Activated CD4-positive, alpha-beta T cell treated with anti-CD3 and anti-CD28 coated beads, Interleukin-2, amount 50 U/mL, for 4 hours (primary cell): ENCODE results near the gene TESK1.
"Not testable (repeated sequence)": the region's sequence is repeated elsewhere in the genome, so short reads cannot be mapped to it uniquely, and the experiment has no call there.

ENCODE experiments used
- DNase-seq, 2 experiments: peaks; one replicate each; pipeline ENCODE4 v3.0.0-alpha.2; 2020

TESK1 gene

GRCh38 chr9:35616681-35617459, 11.8 kb downstream of the TESK1 start:
- peak; percentile 46 to 48 for DNase-seq

GRCh38 chr9:35617548-35617947, 12.5 kb downstream of the TESK1 start:
- no peak for DNase-seq

- DNase-seq, result no peak
These were observed 13.3 kb downstream of the TESK1 start, which contains the start of gene CD72 for GRCh38 chr9:35618325-35618727. TSS of gene CD72 (minus strand) at chr9:35618413. CDS start at chr9:35618303, 110 bp downstream.

- peak in 1 of 2 experiments; percentile 17 for DNase-seq
These were observed 14.1 kb downstream of the TESK1 start for GRCh38 chr9:35618854-35619799.

GRCh38 chr9:35619800-35620158, 14.7 kb downstream of the TESK1 start:
- DNase-seq, result peak in 1 of 2 experiments; percentile 13

- DNase-seq, result no peak
These were observed 22.5 kb downstream of the TESK1 start for GRCh38 chr9:35627575-35627974.

- no peak for DNase-seq
These were observed 23.4 kb downstream of the TESK1 start for GRCh38 chr9:35628389-35628991.

GRCh38 chr9:35629597-35629996, 24.5 kb downstream of the TESK1 start:
- DNase-seq, result no peak

- DNase-seq, result no peak
These were observed 30.7 kb downstream of the TESK1 start for GRCh38 chr9:35635730-35636129.

GRCh38 chr9:35636135-35636876, 31.2 kb downstream of the TESK1 start:
- no peak for DNase-seq

GRCh38 chr9:35636877-35637246, 31.8 kb downstream of the TESK1 start:
- DNase-seq, result not testable (repeated sequence)

- not testable (repeated sequence) for DNase-seq
These were observed 32.4 kb downstream of the TESK1 start for GRCh38 chr9:35637427-35637955.

GRCh38 chr9:35638751-35639150, 33.7 kb downstream of the TESK1 start:
- not testable (repeated sequence) for DNase-seq

- DNase-seq, result not testable (repeated sequence)
These were observed 34.2 kb downstream of the TESK1 start for GRCh38 chr9:35639225-35639624.

GRCh38 chr9:35639631-35640030, 34.6 kb downstream of the TESK1 start:
- DNase-seq, result no peak

GRCh38 chr9:35640431-35640830, 35.4 kb downstream of the TESK1 start:
- not testable (repeated sequence) for DNase-seq

- not testable (repeated sequence) for DNase-seq
These were observed 36.4 kb downstream of the TESK1 start for GRCh38 chr9:35641478-35641877.

GRCh38 chr9:35643046-35643445, 38.0 kb downstream of the TESK1 start:
- DNase-seq, result no peak

GRCh38 chr9:35645736-35646135, 40.7 kb downstream of the TESK1 start:
- DNase-seq, result not testable (repeated sequence)

- no peak for DNase-seq
These were observed 41.1 kb downstream of the TESK1 start for GRCh38 chr9:35646153-35646532.

GRCh38 chr9:35646533-35647265, 41.6 kb downstream of the TESK1 start:
- DNase-seq, result peak; percentile 87 to 89
